Kidney epithelial cell (primary cell): Measurements from ENCODE around the gene TRABD. TPM values are rescaled to one million over a fixed set of nuclear protein-coding genes. Genes with fewer than 3 reads are reported as not detected.

ENCODE experiments used
- DNase-seq: peaks from one replicate; pipeline ENCODE4 v3.0.0-alpha.2; 2010; ENCODE audit warnings: low read depth
- H3K27me3 ChIP-seq: 2 replicates; pipeline ENCODE4 v1.6.0; 2011; ENCODE audit warnings: low read length; ENCODE audit not compliant: control insufficient read depth, insufficient read depth
- H3K36me3 ChIP-seq: 2 replicates; pipeline ENCODE4 v1.5.1; 2011; ENCODE audit warnings: low read length; ENCODE audit not compliant: control insufficient read depth, insufficient read depth
- H3K4me3 ChIP-seq: 2 replicates; pipeline ENCODE4 v1.5.1; 2011; ENCODE audit warnings: low read depth, mild to moderate bottlenecking, control low read depth, low read length
- CTCF ChIP-seq: IDR thresholded peaks from 2 replicates; pipeline ENCODE4 v1.5.1; 2011; ENCODE audit warnings: mild to moderate bottlenecking, moderate library complexity, low read length, control low read depth, inconsistent platforms; ENCODE audit not compliant: insufficient read depth, poor library complexity, severe bottlenecking
- total RNA-seq: library from RNA; depleted of rRNA; stranded (reverse); fragments of >200 nt; gene quantifications from 2 replicates; pipeline ENCODE4 v1.2.3, GENCODE V29; 2015

Gene TRABD
- total RNA-seq, 1 donor from 2014 or later = 60.2 TPM

GRCh38 chr22:50151571-50152537 lies 33.9 kb upstream of the TRABD start:
- TF ChIP-seq CTCF = no peak
- DNase-seq = no peak
- Histone ChIP-seq H3K27me3 (no peaks in the 10 kb centered on the region), H3K36me3 (no peaks in the 10 kb centered on the region), H3K4me3 (no peak overlapping the region)

- Histone ChIP-seq H3K27me3 (peaks cover 5% of the 10 kb centered on the region), H3K4me3 (no peak overlapping the region), H3K36me3 (no peaks in the 10 kb centered on the region)
- DNase-seq = no peak
- no peak for TF ChIP-seq CTCF
These were observed 32.5 kb upstream of the TRABD start for GRCh38 chr22:50153056-50153755.

GRCh38 chr22:50153756-50154140 lies 32.0 kb upstream of the TRABD start:
- Histone ChIP-seq H3K27me3 (peaks cover 5% of the 10 kb centered on the region), H3K36me3 (no peaks in the 10 kb centered on the region), H3K4me3 (no peak overlapping the region)
- TF ChIP-seq CTCF = no peak
- DNase-seq = no peak

- DNase-seq = no peak
- Histone ChIP-seq H3K27me3 (peaks cover 15% of the 10 kb centered on the region), H3K4me3 (no peak overlapping the region)
These were observed 27.9 kb upstream of the TRABD start for GRCh38 chr22:50157709-50158375.

GRCh38 chr22:50160947-50161346 lies 24.8 kb upstream of the TRABD start:
- H3K27me3 ChIP-seq = peaks cover 15% of the 10 kb centered on the region
- no peaks in the 10 kb centered on the region for H3K36me3 ChIP-seq
- DNase-seq = no peak
- TF ChIP-seq CTCF = no peak
- no peak overlapping the region for H3K4me3 ChIP-seq

More at GRCh38 chr22:50157709-50158375, 27.9 kb upstream of the TRABD start:
- no peaks in the 10 kb centered on the region for H3K36me3 ChIP-seq
- no peak for TF ChIP-seq CTCF
